NT2/D1 (cell line): ENCODE data around the gene C6orf62.

ENCODE experiments used
- DNase-seq: peaks from one replicate; pipeline ENCODE4 v3.0.0-alpha.2; 2011; ENCODE audit warnings: low read depth, low spot score
- H3K27me3 ChIP-seq: 2 replicates; pipeline ENCODE4 v1.6.0; 2011; ENCODE audit warnings: mild to moderate bottlenecking; ENCODE audit not compliant: insufficient read length, insufficient read depth
- H3K36me3 ChIP-seq: 2 replicates; pipeline ENCODE4 v1.6.1; 2011; ENCODE audit warnings: mild to moderate bottlenecking, low read length, mixed read lengths; ENCODE audit not compliant: insufficient read depth, insufficient read length
- H3K4me1 ChIP-seq: 2 replicates; pipeline ENCODE4 v1.5.1; 2011; ENCODE audit not compliant: insufficient read depth, insufficient read length
- H3K4me3 ChIP-seq: 2 replicates; pipeline ENCODE4 v1.5.1; 2011; ENCODE audit warnings: low read depth; ENCODE audit not compliant: insufficient read length
- H3K9ac ChIP-seq: 2 replicates; pipeline ENCODE4 v1.6.0; 2011; ENCODE audit warnings: low read depth; ENCODE audit not compliant: insufficient read length
- H3K9me3 ChIP-seq: 2 replicates; pipeline ENCODE4 v1.5.1; 2011; ENCODE audit warnings: mild to moderate bottlenecking, low read length; ENCODE audit not compliant: insufficient read depth
- SUZ12 ChIP-seq: IDR thresholded peaks from 2 replicates; pipeline ENCODE4 v1.6.1; 2011; ENCODE audit not compliant: insufficient read length, insufficient read depth; ENCODE audit errors: extremely low read depth
- YY1 ChIP-seq: IDR thresholded peaks from 2 replicates; pipeline ENCODE4 v1.6.1; 2011; ENCODE audit not compliant: insufficient read length, insufficient read depth
- ZNF274 ChIP-seq: IDR thresholded peaks from 2 replicates; pipeline ENCODE4 v1.6.1; 2011; ENCODE audit warnings: mild to moderate bottlenecking, low read depth, low read length

C6orf62 gene

GRCh38 chr6:24692848-24693592, 25.9 kb downstream of the C6orf62 start:
- Histone ChIP-seq H3K4me3 (no peak overlapping the region), H3K4me1 (no peaks in the 10 kb centered on the region), H3K9ac (no peak overlapping the region), H3K9me3 (no peaks in the 10 kb centered on the region), H3K27me3 (no peaks in the 10 kb centered on the region), H3K36me3 (no peaks in the 10 kb centered on the region)
- no peak for DNase-seq
- no peak for TF ChIP-seq YY1
- TF ChIP-seq ZNF274: no peak
- no peak for TF ChIP-seq SUZ12

- no peak for DNase-seq
- no peaks in the 10 kb centered on the region for H3K36me3 ChIP-seq
Measured at GRCh38 chr6:24692415-24692814, 26.5 kb downstream of the C6orf62 start.

GRCh38 chr6:24692003-24692402, 27.0 kb downstream of the C6orf62 start:
- no peak overlapping the region for H3K9ac ChIP-seq
- H3K4me1 ChIP-seq: no peaks in the 10 kb centered on the region
- H3K36me3 ChIP-seq: no peaks in the 10 kb centered on the region
- H3K4me3 ChIP-seq: no peak overlapping the region
- TF ChIP-seq ZNF274 (no peak), YY1 (no peak), SUZ12 (no peak)
- no peaks in the 10 kb centered on the region for H3K9me3 ChIP-seq
- DNase-seq: no peak
- no peaks in the 10 kb centered on the region for H3K27me3 ChIP-seq

More at GRCh38 chr6:24692415-24692814, 26.5 kb downstream of the C6orf62 start:
- Histone ChIP-seq H3K4me1 (no peaks in the 10 kb centered on the region), H3K27me3 (no peaks in the 10 kb centered on the region), H3K9me3 (no peaks in the 10 kb centered on the region), H3K4me3 (no peak overlapping the region), H3K9ac (no peak overlapping the region)
- TF ChIP-seq ZNF274 (no peak), YY1 (no peak), SUZ12 (no peak)

- Histone ChIP-seq H3K36me3 (no peaks in the 10 kb centered on the region), H3K9me3 (no peaks in the 10 kb centered on the region), H3K4me3 (no peak overlapping the region), H3K9ac (no peak overlapping the region), H3K4me1 (no peaks in the 10 kb centered on the region), H3K27me3 (no peaks in the 10 kb centered on the region)
- DNase-seq: no peak
- no peak for TF ChIP-seq SUZ12
- no peak for TF ChIP-seq YY1
- TF ChIP-seq ZNF274: no peak
Measured at GRCh38 chr6:24691550-24691949, 27.4 kb downstream of the C6orf62 start.

- H3K36me3 ChIP-seq: no peaks in the 10 kb centered on the region
- TF ChIP-seq SUZ12 (no peak), YY1 (no peak), ZNF274 (no peak)
- no peaks in the 10 kb centered on the region for H3K27me3 ChIP-seq
- H3K9me3 ChIP-seq: no peaks in the 10 kb centered on the region
- no peaks in the 10 kb centered on the region for H3K4me1 ChIP-seq
- H3K9ac ChIP-seq: no peak overlapping the region
- no peak for DNase-seq
- no peak overlapping the region for H3K4me3 ChIP-seq
Measured at GRCh38 chr6:24690593-24690992, 28.4 kb downstream of the C6orf62 start.

- no peak overlapping the region for H3K4me3 ChIP-seq
- TF ChIP-seq ZNF274: no peak
- TF ChIP-seq YY1: no peak
- TF ChIP-seq SUZ12: no peak
- H3K4me1 ChIP-seq: no peaks in the 10 kb centered on the region
- H3K27me3 ChIP-seq: no peaks in the 10 kb centered on the region
- no peak overlapping the region for H3K9ac ChIP-seq
- no peaks in the 10 kb centered on the region for H3K36me3 ChIP-seq
- H3K9me3 ChIP-seq: no peaks in the 10 kb centered on the region
- DNase-seq: no peak
Measured at GRCh38 chr6:24689964-24690363, 29.0 kb downstream of the C6orf62 start.

GRCh38 chr6:24686946-24687345, 32.0 kb downstream of the C6orf62 start:
- DNase-seq: no peak
- Histone ChIP-seq H3K4me1 (no peaks in the 10 kb centered on the region), H3K9me3 (no peaks in the 10 kb centered on the region), H3K27me3 (no peaks in the 10 kb centered on the region), H3K9ac (no peak overlapping the region), H3K4me3 (no peak overlapping the region), H3K36me3 (no peaks in the 10 kb centered on the region)
- TF ChIP-seq ZNF274 (no peak), SUZ12 (no peak), YY1 (no peak)
